ENCODE results near the gene PGS1. TPM values are rescaled to one million over a fixed set of nuclear protein-coding genes. Genes with fewer than 3 reads are reported as not detected.

The PGS1 gene
- total and polyA plus RNA-seq, 10 of the 15 experiments (the other 5 are each of a cell fraction or from before 2014, with no cell fraction given) = 1.3 to 37.6 (median 27.4) TPM

- TF ChIP-seq MEF2B (IDR thresholded peaks at IDR 0.05; ENCODE audit: partially characterized antibody, poor library complexity, severe bottlenecking) = no peak
- no peak for TF ChIP-seq ZZZ3 (IDR thresholded peaks at IDR 0.05; ENCODE audit: control insufficient read depth, insufficient read length, low read depth)
- TF ChIP-seq GABPA (IDR thresholded peaks at IDR 0.05; ENCODE audit: low read depth) = no peak
- TF ChIP-seq, protein P1, sequence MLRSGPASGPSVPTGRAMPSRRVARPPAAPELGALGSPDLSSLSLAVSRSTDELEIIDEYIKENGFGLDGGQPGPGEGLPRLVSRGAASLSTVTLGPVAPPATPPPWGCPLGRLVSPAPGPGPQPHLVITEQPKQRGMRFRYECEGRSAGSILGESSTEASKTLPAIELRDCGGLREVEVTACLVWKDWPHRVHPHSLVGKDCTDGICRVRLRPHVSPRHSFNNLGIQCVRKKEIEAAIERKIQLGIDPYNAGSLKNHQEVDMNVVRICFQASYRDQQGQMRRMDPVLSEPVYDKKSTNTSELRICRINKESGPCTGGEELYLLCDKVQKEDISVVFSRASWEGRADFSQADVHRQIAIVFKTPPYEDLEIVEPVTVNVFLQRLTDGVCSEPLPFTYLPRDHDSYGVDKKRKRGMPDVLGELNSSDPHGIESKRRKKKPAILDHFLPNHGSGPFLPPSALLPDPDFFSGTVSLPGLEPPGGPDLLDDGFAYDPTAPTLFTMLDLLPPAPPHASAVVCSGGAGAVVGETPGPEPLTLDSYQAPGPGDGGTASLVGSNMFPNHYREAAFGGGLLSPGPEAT (IDR thresholded peaks at IDR 0.05; ENCODE audit: low read depth) = peak; percentile 78
- TF ChIP-seq TARDBP (IDR thresholded peaks at IDR 0.05; ENCODE audit: borderline replicate concordance) = no peak
- TF ChIP-seq CBFB (IDR thresholded peaks at IDR 0.05; ENCODE audit: low read depth) = no peak
- no peak for TF ChIP-seq CHD1 (IDR thresholded peaks at IDR 0.05; ENCODE audit: low read depth, low read length)
- TF ChIP-seq ZNF384 (IDR thresholded peaks at IDR 0.05; ENCODE audit: borderline replicate concordance, low read depth, low read length) = no peak
- TF ChIP-seq CEBPB (IDR thresholded peaks at IDR 0.05; ENCODE audit: borderline replicate concordance in 1 of 2, low read depth in 2 of 2, low read length in 2 of 2) = no peak
- no peak for TF ChIP-seq NFYB (IDR thresholded peaks at IDR 0.05; ENCODE audit: insufficient read depth, low read depth, low read length)
- no peak for TF ChIP-seq SIN3A (IDR thresholded peaks at IDR 0.05; ENCODE audit: low read depth, low read length)
- TF ChIP-seq LARP7 (IDR thresholded peaks at IDR 0.05) = peak; percentile 83
- TF ChIP-seq NKRF (conservative IDR thresholded peaks at IDR 0.05) = peak; percentile 41
- no peak for TF ChIP-seq KLF5 (IDR thresholded peaks at IDR 0.05; ENCODE audit: partially characterized antibody)
- TF ChIP-seq SPI1 (IDR thresholded peaks at IDR 0.05; ENCODE audit: borderline replicate concordance, insufficient read depth, low read depth, low read length) = peak; percentile 45; the same call in 1 of the 2 replicates
These were observed 17.9 kb upstream of the PGS1 start (continued) for GRCh38 chr17:78360371-78361224.
